ENCODE measurements around the gene WNK4. TPM values are rescaled to one million over a fixed set of nuclear protein-coding genes. Genes with fewer than 3 reads are reported as not detected.

WNK4 gene
- total RNA-seq, 1 donor from 2014 or later = not detected

DNA sequence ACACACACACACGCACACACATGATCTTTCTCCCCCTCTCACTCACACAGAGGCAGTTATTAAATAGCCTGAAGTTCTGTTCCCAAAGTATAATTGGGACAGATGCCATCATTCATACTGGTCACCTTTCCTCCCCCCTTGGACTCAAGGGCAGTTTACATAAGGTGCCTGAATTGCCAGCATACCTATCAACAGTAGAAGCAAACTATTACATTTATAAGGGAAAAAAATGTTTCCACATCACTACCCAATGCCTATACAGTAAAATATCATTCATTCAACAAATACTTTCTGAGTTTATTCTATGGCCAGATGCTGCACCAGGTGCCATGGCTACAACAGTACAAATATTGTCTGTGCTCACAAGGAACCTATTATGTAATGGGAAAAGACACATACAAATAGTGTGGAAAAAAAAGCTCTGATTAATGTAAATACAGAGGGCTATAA, 24.5 kb downstream of the WNK4 start:
- H3K9ac ChIP-seq = no peak overlapping the region
- no peaks in the 10 kb centered on the region for H4K20me1 ChIP-seq (ENCODE audit: low read depth)
- H3K27ac ChIP-seq = no peak overlapping the region
- no peaks in the 10 kb centered on the region for H3K36me3 ChIP-seq
- no peak for DNase-seq (ENCODE audit: low spot score)
- H3K36me3 Mint-ChIP-seq = no peaks in the 10 kb centered on the region
- H3K4me3 Mint-ChIP-seq = no peak overlapping the region
- no peak overlapping the region for H2AFZ ChIP-seq (replicated peaks)
- TF ChIP-seq EZH2 (IDR thresholded peaks at IDR 0.05) = no peak
- TF ChIP-seq, protein P1, sequence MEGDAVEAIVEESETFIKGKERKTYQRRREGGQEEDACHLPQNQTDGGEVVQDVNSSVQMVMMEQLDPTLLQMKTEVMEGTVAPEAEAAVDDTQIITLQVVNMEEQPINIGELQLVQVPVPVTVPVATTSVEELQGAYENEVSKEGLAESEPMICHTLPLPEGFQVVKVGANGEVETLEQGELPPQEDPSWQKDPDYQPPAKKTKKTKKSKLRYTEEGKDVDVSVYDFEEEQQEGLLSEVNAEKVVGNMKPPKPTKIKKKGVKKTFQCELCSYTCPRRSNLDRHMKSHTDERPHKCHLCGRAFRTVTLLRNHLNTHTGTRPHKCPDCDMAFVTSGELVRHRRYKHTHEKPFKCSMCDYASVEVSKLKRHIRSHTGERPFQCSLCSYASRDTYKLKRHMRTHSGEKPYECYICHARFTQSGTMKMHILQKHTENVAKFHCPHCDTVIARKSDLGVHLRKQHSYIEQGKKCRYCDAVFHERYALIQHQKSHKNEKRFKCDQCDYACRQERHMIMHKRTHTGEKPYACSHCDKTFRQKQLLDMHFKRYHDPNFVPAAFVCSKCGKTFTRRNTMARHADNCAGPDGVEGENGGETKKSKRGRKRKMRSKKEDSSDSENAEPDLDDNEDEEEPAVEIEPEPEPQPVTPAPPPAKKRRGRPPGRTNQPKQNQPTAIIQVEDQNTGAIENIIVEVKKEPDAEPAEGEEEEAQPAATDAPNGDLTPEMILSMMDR (IDR thresholded peaks at IDR 0.05) = no peak
- no peak for TF ChIP-seq EZH2phosphoT487 (IDR thresholded peaks at IDR 0.05)
- H3F3A ChIP-seq (ENCODE audit: low read depth) = no peaks in the 10 kb centered on the region
- H3K9me3 Mint-ChIP-seq = no peaks in the 10 kb centered on the region
- peaks cover 2% of the 10 kb centered on the region for H3K27me3 Mint-ChIP-seq (ENCODE audit: insufficient read depth, low read depth)
- H3K79me2 ChIP-seq (ENCODE audit: low read depth) = no peaks in the 10 kb centered on the region
- H3K4me2 ChIP-seq = no peak overlapping the region
- H3K4me1 Mint-ChIP-seq = peaks cover 16% of the 10 kb centered on the region
- H3K4me1 ChIP-seq = no peaks in the 10 kb centered on the region
- peaks cover 25% of the 10 kb centered on the region for H3K27me3 ChIP-seq
- no peak overlapping the region for H3K4me3 ChIP-seq
- H3K9me3 ChIP-seq (ENCODE audit: low read depth) = no peaks in the 10 kb centered on the region
- H3K27ac Mint-ChIP-seq = no peak overlapping the region

DNA sequence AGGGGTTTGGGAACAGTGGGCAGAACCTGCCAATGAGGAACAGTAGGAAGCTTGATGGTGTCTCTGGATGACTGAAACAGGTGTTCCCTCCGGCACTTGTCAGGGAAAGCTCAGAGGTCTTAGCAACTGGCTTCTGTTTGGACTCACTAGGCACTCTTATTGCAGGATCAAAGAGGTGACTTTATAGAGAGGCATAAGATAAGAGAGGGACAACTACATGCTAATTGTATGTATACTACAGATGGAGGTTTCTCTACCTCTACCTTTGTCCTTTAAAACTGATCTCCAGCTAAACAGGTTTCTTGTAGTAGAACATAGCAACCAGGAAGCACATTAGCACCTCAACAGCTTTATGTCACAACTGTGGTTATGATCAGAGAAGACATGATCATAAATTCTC, 25.8 kb downstream of the WNK4 start:
- TF ChIP-seq EZH2phosphoT487 (IDR thresholded peaks at IDR 0.05) (no peak), EZH2 (IDR thresholded peaks at IDR 0.05) (no peak)
- TF ChIP-seq, protein P1 (IDR thresholded peaks at IDR 0.05) = no peak

DNA sequence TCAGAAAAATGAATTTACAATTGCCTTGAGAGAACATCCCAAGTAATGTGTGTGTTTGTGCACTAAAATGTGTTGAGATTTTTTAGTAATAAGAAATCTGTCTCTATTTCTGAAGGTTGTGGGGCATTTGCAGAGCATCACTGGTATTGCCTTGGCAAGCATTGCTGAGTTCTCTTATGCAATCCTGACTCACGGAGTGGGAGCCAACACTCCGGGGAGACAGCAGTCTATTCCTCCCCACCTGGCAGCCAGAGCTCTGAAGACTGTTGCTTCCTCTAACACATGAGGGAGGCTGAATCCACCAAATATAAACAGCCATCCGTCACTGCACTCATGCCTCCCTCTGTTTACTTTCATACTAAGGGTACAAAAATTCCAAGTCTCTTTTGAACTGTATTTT, 28.8 kb downstream of the WNK4 start:
- H3K4me2 ChIP-seq = no peak overlapping the region
- no peak for DNase-seq (ENCODE audit: low spot score)

More for the DNA sequence above, 25.8 kb downstream of the WNK4 start:
- no peaks in the 10 kb centered on the region for H3K4me1 ChIP-seq
- no peak overlapping the region for H3K4me3 ChIP-seq
- no peaks in the 10 kb centered on the region for H3K27me3 Mint-ChIP-seq (ENCODE audit: insufficient read depth, low read depth)
- no peaks in the 10 kb centered on the region for H4K20me1 ChIP-seq (ENCODE audit: low read depth)
- H3F3A ChIP-seq (ENCODE audit: low read depth) = no peaks in the 10 kb centered on the region
- no peak for DNase-seq (ENCODE audit: low spot score)
- H3K36me3 Mint-ChIP-seq = no peaks in the 10 kb centered on the region
- peaks cover 16% of the 10 kb centered on the region for H3K4me1 Mint-ChIP-seq
- H3K27ac ChIP-seq = no peak overlapping the region
- H3K9me3 ChIP-seq (ENCODE audit: low read depth) = no peaks in the 10 kb centered on the region
- no peak overlapping the region for H3K4me3 Mint-ChIP-seq
- no peak overlapping the region for H3K4me2 ChIP-seq
- no peak overlapping the region for H2AFZ ChIP-seq (replicated peaks)
- no peaks in the 10 kb centered on the region for H3K9me3 Mint-ChIP-seq
- H3K36me3 ChIP-seq = no peaks in the 10 kb centered on the region
- no peak overlapping the region for H3K9ac ChIP-seq
- H3K27me3 ChIP-seq = peaks cover 18% of the 10 kb centered on the region
- no peak overlapping the region for H3K27ac Mint-ChIP-seq
- H3K79me2 ChIP-seq (ENCODE audit: low read depth) = no peaks in the 10 kb centered on the region

More for the DNA sequence above, 28.8 kb downstream of the WNK4 start:
- H3K4me1 Mint-ChIP-seq = no peaks in the 10 kb centered on the region
- Histone ChIP-seq H3K27me3 (no peaks in the 10 kb centered on the region), H3K36me3 (no peaks in the 10 kb centered on the region), H3F3A (ENCODE audit: low read depth) (no peaks in the 10 kb centered on the region), H3K79me2 (ENCODE audit: low read depth) (no peaks in the 10 kb centered on the region), H3K9me3 (ENCODE audit: low read depth) (no peaks in the 10 kb centered on the region), H3K4me3 (no peak overlapping the region), H3K9ac (no peak overlapping the region), H3K27ac (no peak overlapping the region), H4K20me1 (ENCODE audit: low read depth) (no peaks in the 10 kb centered on the region), H2AFZ (replicated peaks) (no peak overlapping the region), H3K4me1 (no peaks in the 10 kb centered on the region)
- peaks cover 4% of the 10 kb centered on the region for H3K36me3 Mint-ChIP-seq
- H3K27me3 Mint-ChIP-seq (ENCODE audit: insufficient read depth, low read depth) = no peaks in the 10 kb centered on the region
- H3K4me3 Mint-ChIP-seq = no peak overlapping the region
- H3K27ac Mint-ChIP-seq = no peak overlapping the region
- TF ChIP-seq EZH2 (IDR thresholded peaks at IDR 0.05) (no peak), EZH2phosphoT487 (IDR thresholded peaks at IDR 0.05) (no peak)
- TF ChIP-seq, protein P1 (IDR thresholded peaks at IDR 0.05) = no peak
- H3K9me3 Mint-ChIP-seq = no peaks in the 10 kb centered on the region
